CD4-positive, CD25-positive, alpha-beta regulatory T cell (primary cell): Measurements from ENCODE around the gene OR1I1. TPM values are rescaled to one million over a fixed set of nuclear protein-coding genes. Genes with fewer than 3 reads are reported as not detected.
"Not testable (repeated sequence)": the region's sequence is repeated elsewhere in the genome, so short reads cannot be mapped to it uniquely, and the experiment has no call there.

Experiments used
- ATAC-seq, 2 donors: fragments of 150-1000 bp; cut with Tn5 transposase; one replicate each; pipeline ENCODE4 v1.10.0; 2021; ENCODE audit warnings: low read depth in 2 of 2, moderate number of reproducible peaks in 2 of 2, moderate library complexity in 1 of 2
- DNase-seq, 3 donors: peaks; one replicate each; pipeline versions ENCODE4 v3.0.0 to v3.0.0-alpha.2; 2012 to 2022; ENCODE audit warnings: mixed read lengths in 1 of 3
- H3K27ac ChIP-seq: one replicate; pipeline ENCODE4 v1.7.0; 2013; ENCODE audit warnings: mild to moderate bottlenecking, low read length; ENCODE audit not compliant: insufficient read depth, poor library complexity, severe bottlenecking
- H3K27me3 ChIP-seq: one replicate; pipeline ENCODE4 v1.7.0; 2013; ENCODE audit warnings: low read length; ENCODE audit not compliant: control insufficient read depth, insufficient read depth
- H3K36me3 ChIP-seq: one replicate; pipeline ENCODE4 v1.7.0; 2013; ENCODE audit warnings: mild to moderate bottlenecking, low read length, moderate library complexity; ENCODE audit not compliant: control insufficient read depth, insufficient read depth
- H3K4me1 ChIP-seq: 2 replicates; pipeline ENCODE4 v1.7.0; 2013; ENCODE audit warnings: mild to moderate bottlenecking, low read length; ENCODE audit not compliant: insufficient read depth, control insufficient read depth, poor library complexity, severe bottlenecking
- H3K4me3 ChIP-seq: one replicate; pipeline ENCODE4 v1.7.0; 2013; ENCODE audit warnings: low read depth, mild to moderate bottlenecking, low read length, moderate library complexity
- H3K9me3 ChIP-seq, 2 experiments: 1 replicate in 1 of 2; 2 replicates in 1 of 2; pipeline ENCODE4 v1.7.0; 2013; ENCODE audit warnings: low read length in 2 of 2, mild to moderate bottlenecking in 1 of 2, moderate library complexity in 1 of 2; ENCODE audit not compliant: control insufficient read depth in 2 of 2
- H3K27ac Mint-ChIP-seq, 3 donors: one replicate each; pipeline ENCODE4 v1.8.0; 2020 to 2022; ENCODE audit warnings: mild to moderate bottlenecking in 3 of 3, mixed read lengths in 3 of 3, moderate library complexity in 2 of 3
- H3K27me3 Mint-ChIP-seq: one replicate; pipeline ENCODE4 v1.8.0; 2022; ENCODE audit warnings: mild to moderate bottlenecking, mixed read lengths
- H3K36me3 Mint-ChIP-seq: one replicate; pipeline ENCODE4 v1.8.0; 2020; ENCODE audit warnings: mixed read lengths
- H3K4me1 Mint-ChIP-seq, 4 donors: one replicate each; pipeline ENCODE4 v1.8.0; 2020 to 2022; ENCODE audit warnings: mixed read lengths in 4 of 4, mild to moderate bottlenecking in 1 of 4
- H3K4me3 Mint-ChIP-seq, 4 donors: one replicate each; pipeline ENCODE4 v1.8.0; 2020 to 2022; ENCODE audit warnings: mild to moderate bottlenecking in 4 of 4, mixed read lengths in 4 of 4, moderate library complexity in 3 of 4
- H3K9me3 Mint-ChIP-seq, 7 donors: one replicate each; pipeline ENCODE4 v1.8.0; 2020 to 2022; ENCODE audit warnings: mixed read lengths in 7 of 7, mild to moderate bottlenecking in 3 of 7, moderate library complexity in 2 of 7
- polyA plus RNA-seq, 4 donors: library from polyadenylated mRNA; unstranded; fragments of 300-500 nt; fragmentation: Illumina TruSeq; gene quantifications; one replicate each; pipeline ENCODE4 v1.2.3, GENCODE V29; 2021
- total RNA-seq: library from RNA; stranded (reverse); gene quantifications from one replicate; pipeline ENCODE4 v1.2.3, GENCODE V29; 2022

Gene OR1I1
- total and polyA plus RNA-seq, 5 donors from 2014 or later: not detected

GRCh38 chr19:15048128-15048527, 33.9 kb upstream of the OR1I1 start:
- no peak overlapping the region for H3K27ac ChIP-seq
- no peaks in the 10 kb centered on the region for H3K36me3 ChIP-seq
- ATAC-seq (no peak), DNase-seq (no peak)
- Mint-ChIP-seq H3K9me3 (peaks cover 0 to 5% (median 0%) of the 10 kb centered on the region in 7 donors), H3K27ac (no peak overlapping the region), H3K4me3 (no peak overlapping the region), H3K36me3 (no peaks in the 10 kb centered on the region), H3K27me3 (peaks cover 6% of the 10 kb centered on the region), H3K4me1 (no peaks in the 10 kb centered on the region)
- H3K9me3 ChIP-seq: no peaks in the 10 kb centered on the region
- no peak overlapping the region for H3K4me3 ChIP-seq
- peaks cover 6% of the 10 kb centered on the region for H3K27me3 ChIP-seq
- no peaks in the 10 kb centered on the region for H3K4me1 ChIP-seq

DNA sequence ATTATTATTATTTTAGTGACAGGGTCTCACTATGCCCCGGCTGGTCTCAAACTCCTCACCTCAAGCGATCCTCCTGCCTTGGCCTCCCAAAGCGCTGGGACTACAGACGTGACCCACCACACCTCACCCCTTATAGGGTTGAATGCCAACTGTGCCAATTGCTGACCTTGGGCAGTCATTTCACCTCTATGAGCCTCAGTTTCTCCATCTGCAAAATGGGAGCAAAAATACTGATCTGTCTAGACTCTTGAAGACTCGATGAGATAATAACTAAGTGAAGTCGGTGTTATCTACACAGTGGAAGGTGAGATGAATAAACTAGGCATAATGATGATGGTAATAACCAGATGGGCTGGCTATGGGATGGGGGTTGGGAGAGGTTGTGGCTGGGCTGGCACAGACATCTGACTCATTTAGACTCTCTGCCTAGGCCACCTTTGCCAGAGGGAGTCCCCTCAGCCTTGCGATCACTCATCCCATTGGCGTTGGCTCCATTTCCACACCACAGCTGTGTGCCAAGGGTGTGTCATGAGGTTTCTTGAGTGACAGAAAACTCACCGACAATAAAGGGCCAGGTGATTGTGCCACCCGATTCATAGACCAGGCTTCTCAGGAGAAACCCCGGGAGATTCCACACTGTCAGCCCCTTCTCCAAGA, 33.0 kb upstream of the OR1I1 start, which contains the start of gene CASP14:
Gene CASP14 (plus strand): TSS at position 596 of the 657 bp plus-strand sequence. CDS start 2,772 bp downstream, outside the sequence.
- peak within 1 kb of the TSS in 1 of 3 donors; percentile 5 for H3K27ac Mint-ChIP-seq
- no peaks in the 10 kb centered on the region for H3K4me1 Mint-ChIP-seq
- no peak within 1 kb of the TSS for H3K4me3 Mint-ChIP-seq
- no peaks in the 10 kb centered on the region for H3K4me1 ChIP-seq
- H3K36me3 ChIP-seq: no peaks in the 10 kb centered on the region
- H3K27me3 Mint-ChIP-seq: peaks cover 6% of the 10 kb centered on the region
- H3K27ac ChIP-seq: no peak within 1 kb of the TSS
- H3K36me3 Mint-ChIP-seq: no peaks in the 10 kb centered on the region
- H3K9me3 Mint-ChIP-seq: peaks cover 0 to 5% (median 0%) of the 10 kb centered on the region in 7 donors
- ATAC-seq: no peak
- H3K4me3 ChIP-seq: no peak within 1 kb of the TSS
- peaks cover 6% of the 10 kb centered on the region for H3K27me3 ChIP-seq
- H3K9me3 ChIP-seq: no peaks in the 10 kb centered on the region
- DNase-seq: no peak

DNA sequence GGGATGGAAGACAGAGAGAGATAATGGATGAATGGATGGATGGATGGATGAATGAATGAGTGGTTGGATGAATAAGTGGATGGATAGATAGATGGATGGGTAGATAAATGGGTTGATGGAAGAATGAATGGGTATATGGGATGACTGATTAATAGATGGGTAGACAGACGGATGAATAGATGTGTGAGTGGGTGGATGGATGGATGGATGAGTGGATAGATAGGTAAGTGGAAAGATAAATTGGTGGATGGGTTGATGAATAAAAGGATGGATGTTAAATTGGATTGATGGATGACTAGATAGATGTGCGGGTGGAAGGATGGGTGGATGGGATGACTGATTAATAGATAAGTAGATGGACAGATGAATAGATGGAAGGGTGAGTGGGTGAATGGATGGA, 31.4 kb upstream of the OR1I1 start:
- Mint-ChIP-seq H3K9me3 (peaks cover 0 to 5% (median 0%) of the 10 kb centered on the region in 7 donors), H3K27ac (no peak overlapping the region), H3K27me3 (peaks cover 6% of the 10 kb centered on the region), H3K4me3 (no peak overlapping the region), H3K4me1 (no peaks in the 10 kb centered on the region), H3K36me3 (no peaks in the 10 kb centered on the region)
- Histone ChIP-seq H3K9me3 (no peaks in the 10 kb centered on the region), H3K27ac (no peak overlapping the region), H3K4me3 (no peak overlapping the region), H3K27me3 (peaks cover 5% of the 10 kb centered on the region), H3K4me1 (no peaks in the 10 kb centered on the region), H3K36me3 (no peaks in the 10 kb centered on the region)
- no peak for ATAC-seq
- no peak for DNase-seq

DNA sequence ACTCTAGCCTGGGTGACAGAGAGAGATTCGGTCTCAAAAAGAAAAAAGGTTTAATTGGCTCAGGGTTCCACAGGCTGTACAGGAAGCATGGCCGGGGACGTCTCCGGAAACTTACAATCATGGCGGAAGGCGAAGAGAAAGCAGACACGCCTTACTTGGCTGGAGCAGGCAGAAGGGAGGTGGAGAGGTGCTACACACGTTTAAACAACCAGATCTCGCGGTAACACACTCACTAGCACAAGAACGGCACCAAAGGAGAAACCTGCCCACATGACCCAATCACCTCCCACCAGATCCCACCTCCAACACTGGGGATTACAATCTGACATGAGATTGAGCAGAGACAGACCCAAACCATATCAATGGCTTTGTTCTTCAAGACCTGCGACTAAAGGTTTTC, 20.0 kb upstream of the OR1I1 start:
- Mint-ChIP-seq H3K9me3 (peaks cover 0 to 7% (median 0%) of the 10 kb centered on the region in 7 donors), H3K36me3 (no peaks in the 10 kb centered on the region), H3K4me3 (no peak overlapping the region), H3K27ac (no peak overlapping the region), H3K4me1 (peaks cover 0 to 4% (median 0%) of the 10 kb centered on the region in 4 donors), H3K27me3 (peaks cover 6% of the 10 kb centered on the region)
- Histone ChIP-seq H3K4me3 (no peak overlapping the region), H3K27ac (no peak overlapping the region), H3K9me3 (peaks cover 0 to 2% of the 10 kb centered on the region in 2 experiments), H3K27me3 (peaks cover 8% of the 10 kb centered on the region), H3K36me3 (no peaks in the 10 kb centered on the region), H3K4me1 (no peaks in the 10 kb centered on the region)
- DNase-seq (no peak), ATAC-seq (no peak)

DNA sequence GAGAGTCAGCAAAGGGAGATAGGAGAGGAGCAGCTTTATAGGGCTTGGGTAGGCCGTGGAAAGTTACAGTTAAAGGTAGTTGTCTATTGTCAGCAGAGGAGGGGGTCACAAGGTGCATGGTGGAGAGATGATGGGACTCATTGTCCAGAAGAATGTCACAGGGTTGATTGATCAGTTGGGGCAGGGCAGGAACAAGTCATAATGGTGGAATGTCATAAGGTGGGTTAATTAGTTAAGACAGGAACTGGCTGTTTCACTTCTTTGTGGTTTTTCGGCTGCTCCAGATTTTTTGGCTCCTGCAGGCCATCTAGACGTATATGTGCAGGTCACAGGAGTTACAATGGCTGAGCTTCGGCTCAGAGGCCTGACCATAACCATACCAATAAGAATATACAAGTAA, 11.6 kb upstream of the OR1I1 start:
- not testable (repeated sequence) for H3K4me3 Mint-ChIP-seq, H3K27me3 ChIP-seq, H3K9me3 ChIP-seq, ATAC-seq, H3K36me3 Mint-ChIP-seq, DNase-seq, H3K4me1 Mint-ChIP-seq, H3K9me3 Mint-ChIP-seq, H3K4me1 ChIP-seq, H3K36me3 ChIP-seq, H3K27ac ChIP-seq, H3K27me3 Mint-ChIP-seq, H3K4me3 ChIP-seq
- peak overlapping the region in 1 of 3 donors; percentile 6 for H3K27ac Mint-ChIP-seq

DNA sequence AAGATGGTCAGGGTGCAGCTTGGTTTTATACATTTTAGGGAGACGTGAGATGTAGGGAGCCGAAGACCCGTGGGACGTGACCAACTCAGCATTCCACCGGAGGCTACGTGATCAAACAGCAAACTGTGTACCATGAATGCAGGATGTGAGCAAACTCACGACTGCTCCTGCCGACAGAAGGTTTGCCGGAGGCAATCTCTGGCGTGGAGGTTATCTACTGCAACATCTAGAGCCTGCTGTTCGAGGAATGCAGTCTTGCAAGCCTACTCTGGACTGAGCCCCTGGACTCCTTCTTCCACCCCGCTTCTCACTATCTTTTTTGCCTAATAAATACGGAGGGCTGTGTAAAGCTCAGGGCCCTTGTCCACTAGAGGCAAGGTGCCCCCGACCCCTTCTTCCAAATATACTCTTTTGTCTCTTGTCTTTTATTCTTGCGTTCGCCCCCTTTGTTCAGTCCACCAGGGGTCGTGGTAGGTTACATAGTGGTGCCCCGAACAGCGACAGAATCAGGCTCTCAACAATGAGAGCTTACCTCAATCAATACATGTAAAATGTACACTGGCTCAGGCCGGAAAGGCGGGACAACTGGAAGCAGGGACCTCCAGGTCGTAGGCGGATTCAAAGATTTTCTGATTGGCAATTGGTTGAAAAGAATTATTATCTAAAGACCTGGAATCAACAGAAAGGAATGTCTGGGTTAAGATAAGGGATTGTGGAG, 8.9 kb upstream of the OR1I1 start:
- no peak overlapping the region for H3K4me3 ChIP-seq
- H3K9me3 Mint-ChIP-seq: peaks cover 0 to 2% (median 0%) of the 10 kb centered on the region in 7 donors
- H3K27ac ChIP-seq: no peak overlapping the region
- H3K36me3 Mint-ChIP-seq: no peaks in the 10 kb centered on the region
- H3K4me1 ChIP-seq: no peaks in the 10 kb centered on the region
- DNase-seq (no peak), ATAC-seq (no peak)
- no peaks in the 10 kb centered on the region for H3K4me1 Mint-ChIP-seq
- no peak overlapping the region for H3K4me3 Mint-ChIP-seq
- H3K27me3 ChIP-seq: no peaks in the 10 kb centered on the region
- no peak overlapping the region for H3K27ac Mint-ChIP-seq
- no peaks in the 10 kb centered on the region for H3K36me3 ChIP-seq
- peaks cover 4% of the 10 kb centered on the region for H3K27me3 Mint-ChIP-seq
- no peaks in the 10 kb centered on the region for H3K9me3 ChIP-seq

GRCh38 chr19:15074371-15074770, 7.6 kb upstream of the OR1I1 start:
- Mint-ChIP-seq H3K36me3 (no peaks in the 10 kb centered on the region), H3K4me1 (no peaks in the 10 kb centered on the region), H3K27ac (peak overlapping the region in 1 of 3 donors; percentile 45), H3K9me3 (peaks cover 0 to 2% (median 0%) of the 10 kb centered on the region in 7 donors), H3K27me3 (peaks cover 4% of the 10 kb centered on the region), H3K4me3 (no peak overlapping the region)
- Histone ChIP-seq H3K4me1 (no peaks in the 10 kb centered on the region), H3K9me3 (no peaks in the 10 kb centered on the region), H3K36me3 (no peaks in the 10 kb centered on the region), H3K27ac (no peak overlapping the region), H3K4me3 (no peak overlapping the region), H3K27me3 (no peaks in the 10 kb centered on the region)
- ATAC-seq (no peak), DNase-seq (no peak)

GRCh38 chr19:15075806-15076205, 6.2 kb upstream of the OR1I1 start:
- no peaks in the 10 kb centered on the region for H3K9me3 ChIP-seq
- no peak overlapping the region for H3K27ac ChIP-seq
- Mint-ChIP-seq H3K4me1 (no peaks in the 10 kb centered on the region), H3K4me3 (no peak overlapping the region), H3K36me3 (no peaks in the 10 kb centered on the region), H3K9me3 (no peaks in the 10 kb centered on the region), H3K27me3 (peaks cover 4% of the 10 kb centered on the region), H3K27ac (no peak overlapping the region)
- H3K36me3 ChIP-seq: no peaks in the 10 kb centered on the region
- ATAC-seq (no peak), DNase-seq (no peak)
- no peaks in the 10 kb centered on the region for H3K4me1 ChIP-seq
- no peak overlapping the region for H3K4me3 ChIP-seq
- H3K27me3 ChIP-seq: no peaks in the 10 kb centered on the region
